Vagina (tissue), 2 donors: ENCODE results near the gene DNPEP. TPM values are rescaled to one million over a fixed set of nuclear protein-coding genes. Genes with fewer than 3 reads are reported as not detected.
A peak's percentile ranks its signal among the peaks of the same experiment; 100 is the strongest.

Experiments
- DNase-seq, 2 donors: peaks; one replicate each; pipeline ENCODE4 v3.0.0-alpha.2; 2017; ENCODE audit errors: extremely low spot score in 2 of 2
- H3K27ac ChIP-seq: fragments of 200-600 bp; sonication (generic); one replicate; pipeline ENCODE4 v1.5.1; 2019
- H3K27me3 ChIP-seq: fragments of 200-600 bp; sonication (generic); one replicate; pipeline ENCODE4 v1.5.1; 2019
- H3K36me3 ChIP-seq, 2 donors: fragments of 200-600 bp; sonication (generic); one replicate each; pipeline ENCODE4 v1.5.1; 2017 to 2019
- H3K4me1 ChIP-seq: fragments of 200-600 bp; sonication (generic); one replicate; pipeline ENCODE4 v1.5.1; 2019
- H3K4me3 ChIP-seq, 2 donors: fragments of 200-600 bp; sonication (generic); 1 replicate in 1 of 2; 2 replicates in 1 of 2; pipeline ENCODE4 v1.5.1; 2016 to 2019
- H3K9me3 ChIP-seq: fragments of 200-600 bp; sonication (generic); one replicate; pipeline ENCODE4 v1.5.1; 2019
- POLR2A ChIP-seq, 2 donors: fragments of 450-650 bp; IDR thresholded peaks; one replicate each; pipeline ENCODE4 v1.6.1; 2017; ENCODE audit warnings: antibody characterized with exemption in 2 of 2, mild to moderate bottlenecking in 2 of 2, moderate library complexity in 2 of 2
- POLR2AphosphoS5 ChIP-seq, 2 donors: sonication (generic); formaldehyde crosslinking; IDR thresholded peaks; one replicate each; pipeline ENCODE4 v1.9.0; 2017; ENCODE audit warnings: antibody characterized with exemption in 2 of 2, mild to moderate bottlenecking in 2 of 2, low read depth in 1 of 2; ENCODE audit not compliant: insufficient read depth in 1 of 2
- intact Hi-C: fragments of 100-400 bp; cut with DNase I; formaldehyde crosslinking; loops from one replicate; pipeline ENCODE4 v1.15.1; 2023
- total RNA-seq: library from RNA; depleted of rRNA; stranded (reverse); fragments of >200 nt; gene quantifications from one replicate; pipeline ENCODE4 v1.2.3, GENCODE V29; 2016
- TF ChIP-seq, protein P1 (sequence below), 3 experiments: fragments of 450-650 bp in 2 of 3; fragments of 200-600 bp in 1 of 3; sonication (generic) in 1 of 3; IDR thresholded peaks; one replicate each; pipeline ENCODE4 v1.5.1; 2017 to 2019; ENCODE audit warnings: antibody characterized with exemption in 3 of 3, mild to moderate bottlenecking in 2 of 3, moderate library complexity in 2 of 3

Gene DNPEP
- 62.9 TPM for total RNA-seq

DNA sequence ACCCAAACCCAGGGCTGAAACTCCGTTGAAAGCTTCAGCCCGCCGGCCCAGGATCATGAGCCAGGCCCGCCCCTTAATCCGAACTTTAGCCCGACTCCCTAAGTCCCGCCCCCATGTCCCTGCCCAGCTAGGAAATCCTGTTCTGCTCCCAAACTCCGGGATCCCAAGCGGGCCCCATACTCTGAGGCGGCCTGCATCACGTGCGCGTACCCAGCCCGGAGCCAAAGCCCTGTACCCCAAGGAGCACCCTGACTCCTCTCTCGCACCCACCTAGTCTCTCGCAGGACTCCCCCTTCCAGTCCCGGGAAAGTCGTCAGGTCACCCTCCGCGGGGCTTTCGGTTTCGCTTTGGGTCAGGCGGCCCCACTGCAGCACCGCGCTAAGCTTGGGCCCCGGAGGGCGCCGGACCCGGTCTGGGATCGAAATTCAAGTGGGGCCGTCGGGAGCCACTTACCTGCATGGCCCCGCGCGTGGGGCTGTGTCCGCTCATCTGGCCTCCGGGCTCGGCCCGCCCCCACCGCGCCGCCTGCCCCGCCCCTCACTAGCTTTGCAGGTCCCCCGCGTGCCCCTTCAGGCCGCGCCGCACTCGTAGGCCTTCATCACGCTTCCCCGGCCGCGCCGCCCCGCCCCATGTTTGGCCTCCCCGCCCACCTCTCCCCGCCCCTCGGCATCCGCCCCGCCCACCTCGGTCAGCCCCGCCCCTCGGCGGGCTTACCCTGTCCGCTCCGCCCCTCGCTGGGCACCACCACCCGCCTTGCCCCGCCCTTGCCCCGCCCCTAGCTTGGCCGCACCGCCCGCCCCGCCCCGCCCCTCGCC lies at the start of gene DNPEP:
DNPEP (minus strand) TSS at position 607 of the 815 bp plus-strand sequence; CDS start at position 489, 118 bp downstream.
- peak; percentile 52 to 88 for TF ChIP-seq POLR2AphosphoS5 (IDR thresholded peaks at IDR 0.05; ENCODE audit: insufficient read depth in 1 of 2, low read depth in 1 of 2)
- TF ChIP-seq POLR2A (IDR thresholded peaks at IDR 0.05): no peak
- TF ChIP-seq, protein P1, sequence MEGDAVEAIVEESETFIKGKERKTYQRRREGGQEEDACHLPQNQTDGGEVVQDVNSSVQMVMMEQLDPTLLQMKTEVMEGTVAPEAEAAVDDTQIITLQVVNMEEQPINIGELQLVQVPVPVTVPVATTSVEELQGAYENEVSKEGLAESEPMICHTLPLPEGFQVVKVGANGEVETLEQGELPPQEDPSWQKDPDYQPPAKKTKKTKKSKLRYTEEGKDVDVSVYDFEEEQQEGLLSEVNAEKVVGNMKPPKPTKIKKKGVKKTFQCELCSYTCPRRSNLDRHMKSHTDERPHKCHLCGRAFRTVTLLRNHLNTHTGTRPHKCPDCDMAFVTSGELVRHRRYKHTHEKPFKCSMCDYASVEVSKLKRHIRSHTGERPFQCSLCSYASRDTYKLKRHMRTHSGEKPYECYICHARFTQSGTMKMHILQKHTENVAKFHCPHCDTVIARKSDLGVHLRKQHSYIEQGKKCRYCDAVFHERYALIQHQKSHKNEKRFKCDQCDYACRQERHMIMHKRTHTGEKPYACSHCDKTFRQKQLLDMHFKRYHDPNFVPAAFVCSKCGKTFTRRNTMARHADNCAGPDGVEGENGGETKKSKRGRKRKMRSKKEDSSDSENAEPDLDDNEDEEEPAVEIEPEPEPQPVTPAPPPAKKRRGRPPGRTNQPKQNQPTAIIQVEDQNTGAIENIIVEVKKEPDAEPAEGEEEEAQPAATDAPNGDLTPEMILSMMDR (IDR thresholded peaks at IDR 0.05): peak in 1 of 3 experiments; percentile 10
- no peaks in the 10 kb centered on the region for H3K9me3 ChIP-seq
- H3K27ac ChIP-seq: peak within 1 kb of the TSS; percentile 94
- peaks cover 33% of the 10 kb centered on the region for H3K4me1 ChIP-seq
- intact Hi-C loops: loop anchor here (10.0 kb wide), 1 partner anchor 223 kb away; the partner anchor contains the start of gene NHEJ1
- peak within 1 kb of the TSS; percentile 58 to 94 for H3K4me3 ChIP-seq
- no peaks in the 10 kb centered on the region for H3K27me3 ChIP-seq
- peak in 1 of 2 donors; percentile 96 for DNase-seq
- peaks cover 0 to 39% of the 10 kb centered on the region in 2 donors for H3K36me3 ChIP-seq

DNA sequence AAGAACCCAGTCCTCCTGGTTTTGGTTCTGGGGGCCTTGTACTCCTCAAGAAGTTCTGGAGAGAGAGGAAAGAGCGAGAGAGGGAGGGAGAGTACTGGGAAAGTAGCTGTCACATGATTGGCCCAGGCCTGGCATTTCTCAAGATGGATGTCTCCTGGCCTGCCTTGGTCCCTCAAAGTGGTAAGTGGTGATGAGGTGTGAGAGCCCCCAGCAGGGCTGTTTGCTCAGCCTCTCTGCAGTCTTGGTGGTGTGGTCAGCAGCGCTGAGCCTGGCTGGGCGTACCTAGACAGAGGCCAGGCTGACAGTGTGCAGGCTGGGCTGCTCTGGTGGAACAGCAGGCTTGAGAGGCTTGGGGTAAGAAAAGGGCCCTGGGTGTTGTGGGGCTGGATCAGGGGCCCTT lies 49.4 kb upstream of the DNPEP start:
- TF ChIP-seq POLR2AphosphoS5 (IDR thresholded peaks at IDR 0.05; ENCODE audit: insufficient read depth in 1 of 2, low read depth in 1 of 2) (no peak), POLR2A (IDR thresholded peaks at IDR 0.05) (no peak)
- TF ChIP-seq, protein P1 (IDR thresholded peaks at IDR 0.05): no peak
- Histone ChIP-seq H3K4me1 (peaks cover 21% of the 10 kb centered on the region), H3K4me3 (no peak overlapping the region), H3K27ac (no peak overlapping the region), H3K27me3 (peaks cover 6% of the 10 kb centered on the region), H3K9me3 (no peaks in the 10 kb centered on the region), H3K36me3 (no peaks in the 10 kb centered on the region)
- DNase-seq: no peak
- intact Hi-C loops: no loop called here

DNA sequence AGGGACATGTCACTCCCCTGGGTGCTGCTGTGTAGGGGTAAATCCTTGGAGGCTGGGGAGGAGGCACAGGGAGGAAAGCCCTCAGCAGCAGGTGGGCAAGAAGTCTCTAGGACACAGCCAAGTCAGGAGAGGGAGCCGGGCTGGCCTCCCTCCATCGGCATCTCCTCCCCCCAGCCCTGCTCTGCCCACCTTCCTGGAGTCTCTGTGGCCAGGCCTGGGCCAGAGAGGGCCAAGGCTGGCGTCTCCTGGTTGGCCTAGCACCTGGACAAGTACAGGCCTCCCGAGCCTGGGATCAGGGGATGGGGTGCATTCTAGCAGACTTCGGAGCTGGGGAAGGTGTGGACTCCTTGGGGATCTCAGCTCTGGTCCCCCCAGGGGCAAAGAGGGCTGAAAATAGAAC lies 48.8 kb upstream of the DNPEP start:
- Histone ChIP-seq H3K9me3 (no peaks in the 10 kb centered on the region), H3K4me3 (no peak overlapping the region), H3K4me1 (peaks cover 19% of the 10 kb centered on the region), H3K36me3 (no peaks in the 10 kb centered on the region), H3K27ac (peak overlapping the region; percentile 65), H3K27me3 (peaks cover 6% of the 10 kb centered on the region)
- no peak for DNase-seq
- TF ChIP-seq POLR2AphosphoS5 (IDR thresholded peaks at IDR 0.05; ENCODE audit: insufficient read depth in 1 of 2, low read depth in 1 of 2) (no peak), POLR2A (IDR thresholded peaks at IDR 0.05) (no peak)
- TF ChIP-seq, protein P1 (IDR thresholded peaks at IDR 0.05): no peak
- intact Hi-C loops: no loop called here

DNA sequence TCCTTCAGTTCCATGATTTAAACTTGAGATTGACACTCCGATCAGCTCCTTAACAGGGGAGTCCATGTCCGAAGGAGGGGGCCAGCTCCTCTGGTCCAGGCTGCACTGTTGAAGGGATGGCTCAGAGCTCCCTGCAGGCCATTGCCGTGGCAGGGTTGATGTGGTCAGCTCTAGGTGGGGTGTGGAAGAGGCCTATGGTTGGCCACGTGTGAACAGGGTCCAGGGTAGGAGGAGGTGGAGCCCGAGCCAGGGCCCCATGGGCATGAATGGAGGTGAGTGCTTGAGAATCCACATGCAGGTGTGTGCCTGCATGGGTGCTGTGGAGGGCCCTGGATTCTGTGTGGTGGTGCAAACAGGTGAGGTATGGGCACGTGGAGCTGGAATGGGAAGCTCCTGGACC lies 48.0 kb upstream of the DNPEP start:
- Histone ChIP-seq H3K27ac (peak overlapping the region; percentile 65), H3K36me3 (no peaks in the 10 kb centered on the region), H3K4me3 (no peak overlapping the region), H3K4me1 (peaks cover 11% of the 10 kb centered on the region), H3K27me3 (peaks cover 6% of the 10 kb centered on the region), H3K9me3 (no peaks in the 10 kb centered on the region)
- TF ChIP-seq POLR2A (IDR thresholded peaks at IDR 0.05) (no peak), POLR2AphosphoS5 (IDR thresholded peaks at IDR 0.05; ENCODE audit: insufficient read depth in 1 of 2, low read depth in 1 of 2) (no peak)
- TF ChIP-seq, protein P1 (IDR thresholded peaks at IDR 0.05): no peak
- no peak for DNase-seq
- intact Hi-C loops: no loop called here
